GM21723 (cell line): ENCODE data around the gene SPHK1.

Experiments used
- ATAC-seq: cut with Tn5 transposase; IDR thresholded peaks from one replicate; pipeline ENCODE4 v1.9.1; 2021; ENCODE audit warnings: mild to moderate bottlenecking, moderate library complexity; ENCODE audit not compliant: unreplicated experiment

The SPHK1 gene

DNA sequence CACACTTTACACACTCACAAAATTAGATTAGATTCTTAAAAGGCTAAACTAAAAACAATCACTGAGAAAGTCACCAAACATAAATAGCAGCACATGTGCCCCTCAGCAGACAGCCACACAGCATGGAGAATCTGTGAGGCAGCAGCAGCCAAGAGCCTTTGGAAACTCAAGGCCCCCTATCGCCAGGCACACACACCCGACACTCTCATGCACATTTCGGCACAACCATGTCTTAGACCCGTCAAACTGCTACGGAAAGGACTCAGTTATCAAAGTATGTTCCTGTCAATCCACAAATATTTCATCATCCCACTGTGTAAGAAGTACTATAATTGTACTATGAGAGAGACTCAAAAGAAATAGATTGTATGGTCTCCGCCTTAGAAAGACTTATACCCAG lies 47.6 kb downstream of the SPHK1 start:
- ATAC-seq: no peak

DNA sequence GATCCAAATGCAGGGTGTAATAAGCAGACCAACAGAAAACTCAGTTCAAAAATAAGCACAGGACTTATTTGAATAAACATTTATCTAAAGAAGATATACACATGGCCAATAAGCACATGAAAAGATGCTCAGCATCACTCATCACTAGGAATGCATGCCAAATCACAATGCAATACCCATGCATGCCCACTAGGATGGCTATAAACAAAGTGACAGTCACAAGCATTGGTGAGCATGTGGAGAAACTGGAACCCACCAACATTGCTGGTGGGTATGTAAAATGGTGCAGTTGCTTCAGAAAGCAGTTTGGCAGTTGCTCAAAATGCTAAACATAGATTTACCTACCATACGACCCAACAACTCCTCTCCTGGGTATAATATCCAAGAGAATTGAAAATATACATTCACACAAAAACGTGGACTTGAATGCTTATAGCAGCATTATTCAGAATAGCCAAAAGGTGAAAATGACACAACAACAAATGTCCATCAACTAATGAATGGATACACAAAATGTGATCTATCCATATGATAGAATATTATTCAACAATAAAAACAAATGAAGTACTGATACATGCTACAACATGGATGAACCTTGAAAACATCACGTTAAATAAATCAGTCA lies 48.4 kb downstream of the SPHK1 start:
- no peak for ATAC-seq

DNA sequence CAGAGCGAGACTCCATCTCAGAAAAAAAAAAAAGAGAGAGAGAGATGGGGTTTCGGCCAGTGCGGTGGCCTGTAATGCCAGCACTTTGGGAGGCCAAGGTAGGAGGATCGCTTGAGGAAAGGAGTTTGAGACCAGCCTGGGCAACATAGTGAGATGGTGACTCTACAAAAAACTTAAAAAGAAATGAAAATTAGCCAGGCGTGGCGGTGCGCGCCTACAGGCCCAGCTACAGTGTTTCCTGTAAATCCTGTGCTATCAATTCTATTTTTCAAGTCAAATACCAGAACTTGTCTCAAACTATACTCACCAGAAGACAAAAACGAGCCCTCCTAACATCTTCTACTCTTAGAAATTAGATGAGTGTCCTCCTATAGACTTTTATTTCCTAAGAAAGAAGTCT lies 49.3 kb downstream of the SPHK1 start:
- ATAC-seq: no peak

DNA sequence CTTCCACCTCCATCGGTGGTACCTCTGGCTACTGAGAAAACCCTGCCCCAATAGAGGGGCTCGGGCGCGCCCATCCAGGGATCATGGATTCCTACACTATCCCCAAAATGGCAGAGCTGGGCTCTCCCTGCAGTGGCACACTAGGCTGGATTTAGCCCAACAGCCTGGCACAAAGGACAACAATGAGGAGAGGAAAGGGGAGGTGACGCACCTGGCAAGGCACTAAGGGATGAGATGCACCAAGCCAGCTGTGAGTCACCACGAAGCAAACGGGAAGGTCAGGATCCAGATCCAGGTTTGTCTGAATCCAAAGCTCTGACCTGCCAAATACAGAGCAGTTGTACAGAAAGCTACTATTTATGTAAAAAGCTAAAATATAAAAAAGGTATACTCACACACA lies 50.5 kb downstream of the SPHK1 start:
- no peak for ATAC-seq

DNA sequence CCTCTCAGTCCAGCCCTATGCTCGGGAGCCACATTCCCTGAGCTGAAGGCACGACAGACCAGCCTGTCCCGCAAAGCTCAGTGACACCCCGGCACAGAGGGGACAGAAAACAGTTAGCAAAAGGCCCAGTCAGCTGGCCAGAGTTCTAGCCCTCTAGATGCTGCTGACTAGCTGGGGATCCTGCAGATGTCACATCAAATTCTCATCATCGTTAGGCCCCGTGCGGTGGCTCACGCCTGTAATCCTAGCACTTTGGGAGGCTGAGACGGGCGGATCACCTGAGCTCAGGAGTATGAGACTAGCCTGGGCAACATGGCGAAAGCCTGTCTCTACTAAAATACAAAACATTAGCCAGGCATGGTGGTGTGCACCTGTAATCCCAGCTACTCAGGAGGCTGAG lies 51.3 kb downstream of the SPHK1 start:
- ATAC-seq: no peak
